Measurements from ENCODE around the gene CDCP2. TPM values are rescaled to one million over a fixed set of nuclear protein-coding genes. Genes with fewer than 3 reads are reported as not detected.
"Not testable (repeated sequence)": the region's sequence is repeated elsewhere in the genome, so short reads cannot be mapped to it uniquely, and the experiment has no call there.

CDCP2 gene
- total RNA-seq, 2 experiments from 2014 or later, result not detected

GRCh38 chr1:54176621-54177327 is 24.0 kb upstream of the CDCP2 start:
- no peaks in the 10 kb centered on the region for H3K9me3 Mint-ChIP-seq
- CTCF ChIA-PET, result no interaction called here
- H3K36me3 Mint-ChIP-seq (ENCODE audit: low read depth), result no peaks in the 10 kb centered on the region

GRCh38 chr1:54174106-54174505 is 21.3 kb upstream of the CDCP2 start:
- no peaks in the 10 kb centered on the region for H3K9me3 Mint-ChIP-seq
- CTCF ChIA-PET, result interaction anchor here (1.0 to 1.3 kb wide), 4 partner anchors 19 to 48 kb away, joined by 3 read pairs; no protein-coding TSS in a partner anchor
- H3K27ac Mint-ChIP-seq, result no peak overlapping the region
- no peak for DNase-seq
- no peak overlapping the region for H3K4me3 Mint-ChIP-seq
- H3K36me3 Mint-ChIP-seq (ENCODE audit: low read depth), result peaks cover 3% of the 10 kb centered on the region
- H3K27me3 Mint-ChIP-seq, result no peaks in the 10 kb centered on the region
- POLR2A ChIA-PET, result no interaction called here
- H3K4me1 Mint-ChIP-seq, result peaks cover 23% of the 10 kb centered on the region

More at GRCh38 chr1:54176621-54177327, 24.0 kb upstream of the CDCP2 start:
- Mint-ChIP-seq H3K27me3 (no peaks in the 10 kb centered on the region), H3K4me1 (peaks cover 15% of the 10 kb centered on the region), H3K27ac (no peak overlapping the region), H3K4me3 (no peak overlapping the region)
- no peak for DNase-seq
- POLR2A ChIA-PET, result no interaction called here

GRCh38 chr1:54173681-54174080 is 20.9 kb upstream of the CDCP2 start:
- H3K27ac Mint-ChIP-seq, result no peak overlapping the region
- H3K36me3 Mint-ChIP-seq (ENCODE audit: low read depth), result peaks cover 3% of the 10 kb centered on the region
- no peaks in the 10 kb centered on the region for H3K27me3 Mint-ChIP-seq
- CTCF ChIA-PET, result interaction anchor here (1.0 to 1.3 kb wide), 4 partner anchors 19 to 48 kb away, joined by 3 read pairs; no protein-coding TSS in a partner anchor
- H3K4me3 Mint-ChIP-seq, result no peak overlapping the region
- peaks cover 23% of the 10 kb centered on the region for H3K4me1 Mint-ChIP-seq
- H3K9me3 Mint-ChIP-seq, result no peaks in the 10 kb centered on the region
- DNase-seq, result no peak
- POLR2A ChIA-PET, result no interaction called here

GRCh38 chr1:54172614-54173599 is 20.1 kb upstream of the CDCP2 start:
- Mint-ChIP-seq H3K4me3 (no peak overlapping the region), H3K27me3 (no peaks in the 10 kb centered on the region), H3K4me1 (peaks cover 23% of the 10 kb centered on the region), H3K27ac (peak overlapping the region; percentile 14), H3K36me3 (ENCODE audit: low read depth) (peaks cover 3% of the 10 kb centered on the region), H3K9me3 (no peaks in the 10 kb centered on the region)
- ChIA-PET CTCF (interaction anchor here (0.5 to 1.3 kb wide), 4 partner anchors 18 to 1305 kb away, joined by 3 read pairs; no protein-coding TSS in a partner anchor), POLR2A (no interaction called here)
- no peak for DNase-seq

GRCh38 chr1:54171606-54172005 is 18.8 kb upstream of the CDCP2 start:
- peaks cover 3% of the 10 kb centered on the region for H3K36me3 Mint-ChIP-seq (ENCODE audit: low read depth)
- no peaks in the 10 kb centered on the region for H3K27me3 Mint-ChIP-seq
- no peak overlapping the region for H3K27ac Mint-ChIP-seq
- H3K9me3 Mint-ChIP-seq, result no peaks in the 10 kb centered on the region
- DNase-seq, result no peak
- no peak overlapping the region for H3K4me3 Mint-ChIP-seq
- ChIA-PET POLR2A (no interaction called here), CTCF (interaction anchor here (1.6 kb wide), 1 partner anchor 10 kb away, joined by 4 read pairs; no protein-coding TSS in a partner anchor)
- H3K4me1 Mint-ChIP-seq, result peaks cover 23% of the 10 kb centered on the region

GRCh38 chr1:54171016-54171415 is 18.2 kb upstream of the CDCP2 start:
- POLR2A ChIA-PET, result no interaction called here
- H3K4me1 Mint-ChIP-seq, result peaks cover 23% of the 10 kb centered on the region
- H3K27ac Mint-ChIP-seq, result no peak overlapping the region
- H3K4me3 Mint-ChIP-seq, result no peak overlapping the region
- no peak for DNase-seq
- H3K36me3 Mint-ChIP-seq (ENCODE audit: low read depth), result peaks cover 3% of the 10 kb centered on the region
- no peaks in the 10 kb centered on the region for H3K27me3 Mint-ChIP-seq
- CTCF ChIA-PET, result interaction anchor here (1.6 kb wide), 1 partner anchor 10 kb away, joined by 4 read pairs; no protein-coding TSS in a partner anchor
- no peaks in the 10 kb centered on the region for H3K9me3 Mint-ChIP-seq

- CTCF ChIA-PET, result no interaction called here
- peaks cover 20% of the 10 kb centered on the region for H3K4me1 Mint-ChIP-seq
- no peak for DNase-seq
- no peaks in the 10 kb centered on the region for H3K9me3 Mint-ChIP-seq
- H3K4me3 Mint-ChIP-seq, result no peak overlapping the region
- no peak overlapping the region for H3K27ac Mint-ChIP-seq
- POLR2A ChIA-PET, result no interaction called here
- peaks cover 3% of the 10 kb centered on the region for H3K36me3 Mint-ChIP-seq (ENCODE audit: low read depth)
- no peaks in the 10 kb centered on the region for H3K27me3 Mint-ChIP-seq
These were observed 16.3 kb upstream of the CDCP2 start for GRCh38 chr1:54169068-54169467.

- H3K4me3 Mint-ChIP-seq, result no peak overlapping the region
These were observed 15.6 kb upstream of the CDCP2 start for GRCh38 chr1:54168206-54168965.

GRCh38 chr1:54167422-54168139 is 14.8 kb upstream of the CDCP2 start:
- no peak overlapping the region for H3K27ac Mint-ChIP-seq
- no peak overlapping the region for H3K4me3 Mint-ChIP-seq
- peaks cover 9% of the 10 kb centered on the region for H3K4me1 Mint-ChIP-seq
- DNase-seq, result no peak
- ChIA-PET POLR2A (no interaction called here), CTCF (interaction anchor here (1.2 kb wide), 1 partner anchor 14 kb away, joined by 3 read pairs; no protein-coding TSS in a partner anchor)
- peaks cover 3% of the 10 kb centered on the region for H3K36me3 Mint-ChIP-seq (ENCODE audit: low read depth)
- no peaks in the 10 kb centered on the region for H3K9me3 Mint-ChIP-seq
- no peaks in the 10 kb centered on the region for H3K27me3 Mint-ChIP-seq

More at GRCh38 chr1:54168206-54168965, 15.6 kb upstream of the CDCP2 start:
- H3K4me1 Mint-ChIP-seq, result peaks cover 14% of the 10 kb centered on the region
- no peak for DNase-seq
- no peak overlapping the region for H3K27ac Mint-ChIP-seq
- peaks cover 3% of the 10 kb centered on the region for H3K36me3 Mint-ChIP-seq (ENCODE audit: low read depth)
- ChIA-PET CTCF (interaction anchor here (0.6 to 1.2 kb wide), 2 partner anchors 13 to 373 kb away, joined by 3 read pairs; no protein-coding TSS in a partner anchor), POLR2A (no interaction called here)
- H3K9me3 Mint-ChIP-seq, result no peaks in the 10 kb centered on the region
- no peaks in the 10 kb centered on the region for H3K27me3 Mint-ChIP-seq

GRCh38 chr1:54166357-54166756 is 13.6 kb upstream of the CDCP2 start:
- H3K27ac Mint-ChIP-seq; CTCF ChIA-PET; H3K36me3 Mint-ChIP-seq (ENCODE audit: low read depth); H3K27me3 Mint-ChIP-seq; H3K9me3 Mint-ChIP-seq; H3K4me1 Mint-ChIP-seq; H3K4me3 Mint-ChIP-seq; POLR2A ChIA-PET; DNase-seq: not testable (repeated sequence)

- Mint-ChIP-seq H3K36me3 (ENCODE audit: low read depth) (no peaks in the 10 kb centered on the region), H3K27ac (no peak overlapping the region), H3K4me1 (no peaks in the 10 kb centered on the region), H3K27me3 (no peaks in the 10 kb centered on the region), H3K9me3 (no peaks in the 10 kb centered on the region), H3K4me3 (no peak overlapping the region)
- POLR2A ChIA-PET, result interaction anchor here (0.7 kb wide), 1 partner anchor 159 kb away, joined by 9 read pairs; no protein-coding TSS in a partner anchor
- CTCF ChIA-PET, result interaction anchor here (0.8 to 1.3 kb wide), 2 partner anchors 21 to 49 kb away, joined by 4 to 6 read pairs; no protein-coding TSS in a partner anchor
- DNase-seq, result no peak
These were observed 12.3 kb upstream of the CDCP2 start for GRCh38 chr1:54165146-54165545.

- POLR2A ChIA-PET, result no interaction called here
- Mint-ChIP-seq H3K36me3 (ENCODE audit: low read depth) (no peaks in the 10 kb centered on the region), H3K4me1 (no peaks in the 10 kb centered on the region), H3K27me3 (no peaks in the 10 kb centered on the region), H3K27ac (no peak overlapping the region), H3K4me3 (no peak overlapping the region), H3K9me3 (no peaks in the 10 kb centered on the region)
- CTCF ChIA-PET, result no interaction called here
- no peak for DNase-seq
These were observed 10.8 kb upstream of the CDCP2 start for GRCh38 chr1:54163573-54163972.

Data from activated CD4-positive, alpha-beta T cell treated with anti-CD3 and anti-CD28 coated beads, Interleukin-2, amount 10 ng/mL, durations not matched to agents 7 days and 5 days (primary cell).